K562 (cell line): Measurements from ENCODE around the gene MAGI1.

ENCODE experiments used
- CBX5 ChIP-seq: IDR thresholded peaks from 2 replicates; pipeline ENCODE4 v1.6.1; 2014; ENCODE audit warnings: low read depth, borderline replicate concordance
- HNRNPLL ChIP-seq: fragments of 200-400 bp; formaldehyde crosslinking; IDR thresholded peaks from 2 replicates; pipeline ENCODE4 v1.6.1; 2017; ENCODE audit warnings: low read length, low read depth, mild to moderate bottlenecking; ENCODE audit not compliant: poor library complexity, severe bottlenecking
- PML ChIP-seq: IDR thresholded peaks from 2 replicates; pipeline ENCODE4 v1.6.1; 2012; ENCODE audit warnings: low read length, inconsistent platforms
- POLR2AphosphoS2 ChIP-seq: IDR thresholded peaks from 2 replicates; pipeline ENCODE4 v1.6.1; 2012; ENCODE audit warnings: low read length, improper control_type of control experiment
- ZFX ChIP-seq: sonication (generic); formaldehyde crosslinking; IDR thresholded peaks from 2 replicates; pipeline ENCODE4 v1.8.0; 2022; ENCODE audit warnings: mild to moderate bottlenecking, missing genetic modification reagents, moderate library complexity
- ZNF282 ChIP-seq: sonication (generic); formaldehyde crosslinking; IDR thresholded peaks from 2 replicates; pipeline ENCODE4 v1.8.1; 2023; ENCODE audit warnings: missing genetic modification reagents

DNA sequence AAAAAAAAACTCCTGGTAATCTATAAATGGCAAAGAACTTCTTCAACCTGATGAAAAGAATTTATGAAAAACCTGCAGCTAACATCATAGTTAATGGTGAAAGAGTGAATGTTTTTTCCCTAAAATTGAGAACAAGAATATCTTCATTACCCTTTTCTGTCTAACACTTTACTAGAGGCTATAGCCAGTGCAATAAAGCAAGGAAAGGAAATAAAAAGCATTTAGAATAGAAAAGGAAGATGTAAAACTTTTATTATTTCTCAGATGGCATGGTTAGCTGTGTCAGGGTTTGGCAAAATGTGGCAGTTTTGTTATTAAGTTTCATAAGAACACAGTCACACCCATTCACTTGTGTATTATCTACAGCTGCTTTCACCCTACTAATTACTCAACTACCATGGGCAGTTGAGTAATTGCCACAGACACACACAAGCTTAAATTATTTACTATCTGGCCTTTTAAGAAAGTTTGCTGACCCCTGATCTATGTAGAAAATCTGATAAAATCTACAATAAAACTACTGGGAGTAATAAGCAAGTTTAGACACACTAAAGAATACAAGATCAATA is 465.1 kb downstream of the MAGI1 start:
- TF ChIP-seq PML (no peak), POLR2AphosphoS2 (no peak), CBX5 (no peak), HNRNPLL (no peak), ZFX (CRISPR knock-in tag) (no peak), ZNF282 (CRISPR knock-in tag) (no peak)
